ENCODE measurements around the gene AKAP8L. TPM values are rescaled to one million over a fixed set of nuclear protein-coding genes. Genes with fewer than 3 reads are reported as not detected.

The AKAP8L gene
- 34.9 to 41.3 TPM (median 36.7 TPM) in 5 replicates for total RNA-seq (2022; extraction: Qiagen RNA extraction)

GRCh38 chr19:15418579-15419412 is at the start of gene AKAP8L:
TSS of gene AKAP8L (minus strand) at chr19:15418988. CDS start at chr19:15418923, 65 bp downstream.

GRCh38 chr19:15464394-15465385 is 45.9 kb upstream of the AKAP8L start, which contains the start of gene RASAL3:
TSS of gene RASAL3 (minus strand) at chr19:15464544. CDS start at chr19:15464358, 186 bp downstream.

GRCh38 chr19:15449620-15450527 is 31.1 kb upstream of the AKAP8L start, which contains the start of gene WIZ:
TSS of gene WIZ (minus strand) at chr19:15449956. CDS start at chr19:15448307, 1,649 bp downstream.

GRCh38 chr19:15379083-15379998 is 39.4 kb downstream of the AKAP8L start, which contains the start of gene AKAP8:
TSS of gene AKAP8 (minus strand) at chr19:15379787. CDS start at chr19:15379731, 56 bp downstream.

GRCh38 chr19:15332311-15332996 is 86.3 kb downstream of the AKAP8L start, which contains the start of gene BRD4:
TSS of gene BRD4 (minus strand) at chr19:15332539. CDS start at chr19:15273099, 59,440 bp downstream.

Other genes with a start within 250 kb of the AKAP8L start
- 8.9 to 17.6 TPM (median 15.7 TPM) in 5 replicates for gene NOTCH3, start 218.0 kb downstream of the AKAP8L start, total RNA-seq (2022; extraction: Qiagen RNA extraction)
- gene EPHX3, start 186.5 kb downstream of the AKAP8L start, total RNA-seq (2022; extraction: Qiagen RNA extraction), result 0.12 TPM in 1 of 5 replicates, not detected in the others
- gene BRD4, start 86.4 kb downstream of the AKAP8L start, total RNA-seq (2022; extraction: Qiagen RNA extraction), result 19.5 to 28.3 TPM (median 25.6 TPM) in 5 replicates
- gene AKAP8, start 39.2 kb downstream of the AKAP8L start, total RNA-seq (2022; extraction: Qiagen RNA extraction), result 15.8 to 20.2 TPM (median 18.9 TPM) in 5 replicates
- gene WIZ, start 31.0 kb upstream of the AKAP8L start, total RNA-seq (2022; extraction: Qiagen RNA extraction), result 14.3 to 23.6 TPM (median 23.2 TPM) in 5 replicates
- not detected in 5 replicates for gene RASAL3, start 45.6 kb upstream of the AKAP8L start, total RNA-seq (2022; extraction: Qiagen RNA extraction)
- gene PGLYRP2, start 60.5 kb upstream of the AKAP8L start, total RNA-seq (2022; extraction: Qiagen RNA extraction), result 0.06 TPM in 1 of 5 replicates, not detected in the others
- gene CYP4F22, start 89.5 kb upstream of the AKAP8L start, total RNA-seq (2022; extraction: Qiagen RNA extraction), result 0.08 to 0.31 TPM (median 0.18 TPM) in 5 replicates
- not detected in 5 replicates for gene CYP4F8, start 196.2 kb upstream of the AKAP8L start, total RNA-seq (2022; extraction: Qiagen RNA extraction)
- gene CYP4F3, start 221.9 kb upstream of the AKAP8L start, total RNA-seq (2022; extraction: Qiagen RNA extraction), result 2.3 to 4.0 TPM (median 3.3 TPM) in 5 replicates

Data from A549 treated with Mapracorat at 1 μM for 4 hours (cell line).